Astrocyte of the cerebellum (primary cell): Measurements from ENCODE around the gene MID1IP1.

Experiments used
- DNase-seq: peaks from one replicate; pipeline ENCODE4 v3.0.0-alpha.2; 2011; ENCODE audit warnings: low read depth
- H3K4me3 ChIP-seq: 2 replicates; pipeline ENCODE4 v1.5.1; 2011; ENCODE audit warnings: mild to moderate bottlenecking, low read depth, low read length, moderate library complexity
- CTCF ChIP-seq: IDR thresholded peaks from 2 replicates; pipeline ENCODE4 v1.5.1; 2012; ENCODE audit warnings: low read length, low read depth, moderate library complexity, mild to moderate bottlenecking; ENCODE audit errors: missing control alignments
- in situ Hi-C: cut with HindIII; loops from 2 replicates; pipeline ENCODE4 v1.10.0; 2017; ENCODE audit warnings: low sequenced_read_pairs

MID1IP1 gene

DNA sequence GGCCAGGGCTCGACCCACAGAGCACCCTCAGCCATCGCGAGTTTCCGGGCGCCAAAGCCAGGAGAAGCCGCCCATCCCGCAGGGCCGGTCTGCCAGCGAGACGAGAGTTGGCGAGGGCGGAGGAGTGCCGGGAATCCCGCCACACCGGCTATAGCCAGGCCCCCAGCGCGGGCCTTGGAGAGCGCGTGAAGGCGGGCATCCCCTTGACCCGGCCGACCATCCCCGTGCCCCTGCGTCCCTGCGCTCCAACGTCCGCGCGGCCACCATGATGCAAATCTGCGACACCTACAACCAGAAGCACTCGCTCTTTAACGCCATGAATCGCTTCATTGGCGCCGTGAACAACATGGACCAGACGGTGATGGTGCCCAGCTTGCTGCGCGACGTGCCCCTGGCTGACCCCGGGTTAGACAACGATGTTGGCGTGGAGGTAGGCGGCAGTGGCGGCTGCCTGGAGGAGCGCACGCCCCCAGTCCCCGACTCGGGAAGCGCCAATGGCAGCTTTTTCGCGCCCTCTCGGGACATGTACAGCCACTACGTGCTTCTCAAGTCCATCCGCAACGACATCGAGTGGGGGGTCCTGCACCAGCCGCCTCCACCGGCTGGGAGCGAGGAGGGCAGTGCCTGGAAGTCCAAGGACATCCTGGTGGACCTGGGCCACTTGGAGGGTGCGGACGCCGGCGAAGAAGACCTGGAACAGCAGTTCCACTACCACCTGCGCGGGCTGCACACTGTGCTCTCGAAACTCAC lies 3.6 kb downstream of the MID1IP1 start:
- in situ Hi-C loops: no loop called here

GRCh38 chrX:38805432-38806389 lies 4.5 kb downstream of the MID1IP1 start:
- no peak for TF ChIP-seq CTCF
- in situ Hi-C loops: no loop called here
- DNase-seq: peak; percentile 29
- peak overlapping the region; percentile 62 for H3K4me3 ChIP-seq

More for the DNA sequence above, 3.6 kb downstream of the MID1IP1 start:
- H3K4me3 ChIP-seq: peak overlapping the region; percentile 62
- DNase-seq: no peak
- TF ChIP-seq CTCF: no peak

- TF ChIP-seq CTCF: no peak
- DNase-seq: no peak
- H3K4me3 ChIP-seq: peak overlapping the region; percentile 62
- in situ Hi-C loops: no loop called here
Measured at GRCh38 chrX:38806875-38807621, 5.8 kb downstream of the MID1IP1 start.

- in situ Hi-C loops: no loop called here
- DNase-seq: no peak
- no peak overlapping the region for H3K4me3 ChIP-seq
- no peak for TF ChIP-seq CTCF
Measured at GRCh38 chrX:38807873-38808272, 6.6 kb downstream of the MID1IP1 start.

DNA sequence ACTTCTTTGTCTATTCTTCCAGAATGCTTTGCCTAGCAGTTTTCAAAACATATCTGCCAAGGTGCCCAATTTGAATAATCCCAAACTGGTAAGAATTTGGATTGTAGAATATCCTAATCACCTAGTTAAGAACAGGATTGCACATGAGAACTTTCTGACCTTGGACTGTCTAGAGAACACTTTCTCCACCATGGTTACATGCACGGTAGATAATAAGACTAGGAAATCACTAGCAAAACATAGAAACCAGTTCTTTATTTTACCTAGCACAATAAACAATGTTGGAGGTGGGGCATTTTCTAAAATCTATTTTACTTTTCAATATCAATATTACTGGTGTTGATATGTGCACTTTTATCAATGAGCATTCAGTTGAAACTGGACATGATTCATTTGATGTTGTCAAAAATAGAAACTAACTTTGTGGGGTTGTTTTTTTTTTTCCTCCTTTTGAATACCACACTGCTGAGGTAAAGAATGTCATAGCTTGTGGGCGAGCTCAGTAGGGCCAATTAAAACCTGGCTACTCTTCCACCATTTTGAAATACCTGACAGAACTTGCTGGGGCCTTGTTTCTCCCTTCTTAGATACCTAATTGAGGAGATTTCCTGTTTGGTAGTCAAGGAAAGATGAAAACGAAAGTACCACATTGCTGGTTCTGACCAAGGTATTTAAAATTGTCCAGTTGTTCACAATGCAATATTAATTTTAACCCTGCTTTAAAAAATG lies 10.4 kb downstream of the MID1IP1 start:
- in situ Hi-C loops: no loop called here
- TF ChIP-seq CTCF: no peak
- DNase-seq: no peak
- H3K4me3 ChIP-seq: no peak overlapping the region
